Dermis blood vessel endothelial cell (primary cell): ENCODE data around the gene HORMAD2. TPM values are rescaled to one million over a fixed set of nuclear protein-coding genes. Genes with fewer than 3 reads are reported as not detected.
"Not testable (repeated sequence)": the region's sequence is repeated elsewhere in the genome, so short reads cannot be mapped to it uniquely, and the experiment has no call there.

Experiments used
- DNase-seq: peaks from one replicate; pipeline ENCODE4 v3.0.0; 2010
- total RNA-seq: library from RNA; depleted of rRNA; stranded (reverse); fragments of >200 nt; gene quantifications from 2 replicates; pipeline ENCODE4 v1.2.3, GENCODE V29; 2014

The HORMAD2 gene
- total RNA-seq, 1 donor from 2014 or later: not detected

DNA sequence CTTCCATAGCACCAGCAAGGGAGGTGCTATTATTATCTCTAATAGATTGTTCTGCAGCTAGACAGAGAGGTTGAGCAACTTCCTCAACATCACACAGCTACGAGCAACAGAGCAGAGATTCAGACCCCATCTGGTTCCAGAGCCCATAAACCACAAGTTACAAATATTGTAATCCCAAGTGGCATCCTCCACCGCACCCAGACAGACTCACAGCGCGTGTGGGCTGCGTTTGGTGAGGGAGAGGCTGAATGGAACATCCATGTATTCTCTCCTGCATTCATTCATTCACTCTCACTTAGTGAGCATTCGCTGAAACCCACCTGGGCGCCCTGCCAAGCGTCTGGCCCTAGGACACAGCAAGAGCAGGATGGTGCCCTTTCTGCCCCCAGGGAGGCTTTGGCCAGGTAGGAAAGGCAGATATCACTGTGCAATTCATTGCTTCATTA is 132.8 kb downstream of the HORMAD2 start:
- DNase-seq: no peak

DNA sequence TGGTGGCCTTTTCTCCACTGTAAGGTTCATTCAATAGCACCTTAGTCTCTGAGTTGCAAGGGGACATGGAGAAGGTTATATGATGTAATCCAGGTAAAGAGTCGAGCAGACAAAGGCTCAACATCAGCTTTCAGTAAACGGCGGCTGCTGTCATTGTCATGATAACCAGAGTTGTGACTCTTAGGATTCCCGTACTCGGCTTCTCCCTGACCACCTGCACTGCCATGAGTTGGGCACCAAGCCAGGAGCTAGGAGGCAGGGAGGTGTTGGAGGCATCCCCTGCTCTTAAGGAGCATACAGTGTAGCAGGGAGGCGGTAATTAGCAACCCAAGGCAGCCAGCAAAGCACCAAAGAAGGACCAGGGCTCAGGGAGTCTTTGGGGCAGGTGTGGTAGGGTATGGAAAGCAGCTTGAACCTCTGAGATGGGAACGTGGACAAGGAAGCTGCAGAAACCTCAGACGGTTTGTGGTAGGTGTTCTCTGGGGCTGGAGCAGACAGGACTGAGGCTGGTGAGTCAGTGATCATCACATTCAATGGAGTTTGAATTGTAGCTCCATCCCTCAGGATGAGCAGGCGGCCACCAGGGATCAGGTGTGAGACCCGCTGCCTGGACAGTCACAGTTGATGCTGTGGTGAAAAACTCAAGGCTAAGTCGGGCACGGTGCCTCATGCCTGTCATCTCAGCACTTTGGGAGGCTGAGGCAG is 134.6 kb downstream of the HORMAD2 start:
- DNase-seq: no peak

GRCh38 chr22:30216272-30216671 is 136.0 kb downstream of the HORMAD2 start:
- not testable (repeated sequence) for DNase-seq

DNA sequence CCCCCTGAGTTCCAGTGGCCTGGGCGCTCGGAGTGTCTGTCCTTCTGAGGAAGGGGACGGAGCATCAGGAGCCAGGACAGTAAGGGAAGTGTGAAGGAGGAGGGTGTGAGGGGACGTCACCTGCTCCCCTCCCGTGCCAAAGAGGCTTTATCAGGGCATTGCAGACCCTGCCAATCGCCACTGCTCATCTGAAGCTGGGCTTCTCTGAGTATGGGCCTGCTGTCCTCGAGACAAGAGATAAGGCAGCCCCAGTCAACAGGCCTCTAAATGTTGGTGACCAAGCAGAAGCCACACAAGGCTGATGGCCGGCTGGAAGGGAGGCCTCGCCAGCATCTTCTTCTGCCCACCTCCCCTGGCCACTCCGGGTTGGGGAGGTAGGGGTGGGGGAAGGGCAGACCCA is 136.4 kb downstream of the HORMAD2 start:
- DNase-seq: no peak

GRCh38 chr22:30217698-30218560 is 137.7 kb downstream of the HORMAD2 start:
- no peak for DNase-seq

GRCh38 chr22:30219049-30219654 is 138.9 kb downstream of the HORMAD2 start:
- peak; percentile 27 for DNase-seq

- DNase-seq: no peak
Measured at GRCh38 chr22:30219668-30220278, 139.5 kb downstream of the HORMAD2 start.

- DNase-seq: no peak
Measured at GRCh38 chr22:30220338-30221012, 140.2 kb downstream of the HORMAD2 start.

DNA sequence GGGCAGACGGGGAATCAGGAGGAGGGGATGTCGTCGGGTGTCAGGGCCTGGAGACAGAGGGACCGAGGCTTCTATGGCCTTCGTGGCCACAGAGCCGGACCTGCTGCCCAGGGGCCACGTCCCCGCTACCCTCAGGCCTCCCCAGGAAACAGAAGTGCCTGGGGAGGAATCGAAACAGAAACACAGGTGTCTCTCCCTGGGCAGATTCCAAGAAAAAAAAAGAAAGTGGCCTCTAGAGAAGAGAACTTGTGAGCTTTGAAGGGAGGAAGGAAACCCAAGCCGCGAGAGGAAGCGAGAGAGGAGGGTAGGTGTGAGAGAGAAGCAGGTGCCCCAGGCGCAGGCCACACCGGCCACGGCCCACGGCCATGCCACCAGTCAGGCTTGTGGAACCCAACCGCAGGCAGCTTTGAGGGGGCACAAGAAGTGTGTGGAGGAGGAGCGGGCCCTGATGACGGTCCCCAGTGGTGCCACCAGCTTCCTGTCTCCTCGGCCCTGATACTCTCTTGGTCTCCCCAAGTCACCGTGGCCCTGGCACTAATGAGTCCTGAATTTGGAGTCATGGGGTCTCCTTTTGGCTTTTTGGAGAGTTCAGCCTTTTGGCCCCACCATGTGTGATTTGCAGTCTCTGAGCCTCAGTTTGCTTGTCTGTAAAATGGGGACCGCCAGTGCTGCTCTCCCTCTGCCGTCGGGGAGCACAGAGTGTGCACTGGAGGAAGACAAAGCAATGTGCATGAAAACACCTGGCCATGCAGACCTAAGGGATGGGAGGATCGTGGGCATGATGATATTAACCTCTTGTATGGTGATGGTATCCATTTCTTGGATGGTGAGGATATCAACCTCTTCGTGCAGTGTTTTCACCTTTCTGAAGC is 141.1 kb downstream of the HORMAD2 start:
- no peak for DNase-seq

GRCh38 chr22:30222321-30222720 is 142.1 kb downstream of the HORMAD2 start:
- no peak for DNase-seq

DNA sequence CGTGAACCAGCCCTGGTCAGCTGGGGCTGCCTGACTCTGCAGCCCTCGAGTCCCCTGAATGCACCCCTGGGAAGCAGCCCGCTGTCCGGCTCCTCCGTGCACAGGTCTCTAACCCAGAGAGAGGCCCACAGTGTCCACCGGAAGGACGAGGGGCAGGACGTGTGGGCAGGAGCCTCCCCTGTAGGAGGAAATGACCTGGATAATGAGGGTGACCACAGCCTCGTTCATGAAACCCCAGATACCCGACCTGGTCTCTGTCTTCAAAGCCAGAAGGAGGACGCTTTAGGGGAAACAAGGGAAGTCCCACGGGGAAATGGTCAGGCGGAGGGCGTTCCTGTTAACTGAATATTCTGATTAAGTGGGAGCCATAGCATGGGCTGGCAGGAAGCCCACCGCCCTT is 143.0 kb downstream of the HORMAD2 start:
- no peak for DNase-seq

GRCh38 chr22:30224161-30224857 is 144.0 kb downstream of the HORMAD2 start:
- no peak for DNase-seq

GRCh38 chr22:30225220-30225927 is 145.1 kb downstream of the HORMAD2 start:
- DNase-seq: no peak

DNA sequence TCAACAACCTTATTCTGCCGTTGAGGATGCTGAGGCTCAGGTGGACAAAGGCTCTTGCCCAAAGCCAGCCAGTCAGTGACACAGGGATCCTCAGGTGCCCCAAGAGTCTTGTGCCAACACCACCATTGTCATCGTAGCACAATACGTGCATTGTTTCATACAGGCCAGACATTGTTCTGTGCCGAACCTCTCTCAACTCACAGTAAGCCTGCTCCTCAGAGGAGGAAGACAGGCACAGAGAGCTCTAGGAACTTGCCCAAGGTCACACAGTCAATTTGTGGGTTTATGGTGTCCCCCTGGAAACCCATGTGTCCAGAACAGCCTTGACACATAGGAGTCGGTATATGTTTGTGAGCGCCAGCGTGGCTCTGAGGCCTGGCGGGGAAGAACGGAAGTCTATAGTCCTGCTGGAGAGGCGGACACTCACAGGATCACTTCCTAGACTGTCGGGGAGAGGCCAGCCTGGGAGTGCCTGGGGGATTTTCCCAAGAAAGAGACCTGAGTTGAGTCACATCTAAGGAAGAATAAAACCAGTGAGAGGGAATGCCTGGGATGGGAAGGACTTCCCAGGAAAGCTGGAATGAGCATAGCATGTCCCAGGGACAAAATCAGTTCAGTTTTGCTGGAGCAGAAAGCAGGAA is 146.0 kb downstream of the HORMAD2 start:
- peak; percentile 57 for DNase-seq

Other genes with a start within 250 kb of the HORMAD2 start
- 24.2 and 33.5 TPM in 2 replicates for gene ASCC2, start 242.2 kb upstream of the HORMAD2 start, total RNA-seq
- 41.4 and 42.7 TPM in 2 replicates for gene MTMR3, start 197.3 kb upstream of the HORMAD2 start, total RNA-seq
- 1.1 and 1.7 TPM in 2 replicates for gene LIF, start 166.3 kb downstream of the HORMAD2 start, total RNA-seq
- not detected in 2 replicates for gene OSM, start 186.4 kb downstream of the HORMAD2 start, total RNA-seq
- gene CASTOR1, start 209.0 kb downstream of the HORMAD2 start, total RNA-seq: 8.5 and 14.7 TPM in 2 replicates
- 10.6 and 11.7 TPM in 2 replicates for gene TBC1D10A, start 246.5 kb downstream of the HORMAD2 start, total RNA-seq